ENCODE data around the gene FRA10AC1. TPM values are rescaled to one million over a fixed set of nuclear protein-coding genes. Genes with fewer than 3 reads are reported as not detected.

FRA10AC1 gene
- total RNA-seq, 1 donor from 2014 or later: 27.0 TPM

GRCh38 chr10:93722550-93722949 is 20.2 kb upstream of the FRA10AC1 start:
- TF ChIP-seq CTCF (IDR thresholded peaks at IDR 0.05; ENCODE audit: unreplicated experiment): no peak
- Mint-ChIP-seq H3K4me1 (no peaks in the 10 kb centered on the region), H3K4me3 (no peak overlapping the region), H3K27me3 (ENCODE audit: low read depth) (peaks cover 34% of the 10 kb centered on the region), H3K36me3 (no peaks in the 10 kb centered on the region), H3K27ac (no peak overlapping the region), H3K9me3 (no peaks in the 10 kb centered on the region)
- no peak for DNase-seq (ENCODE audit: low spot score in 2 of 2, unreplicated experiment in 2 of 2)

GRCh38 chr10:93719901-93720300 is 17.5 kb upstream of the FRA10AC1 start:
- DNase-seq (ENCODE audit: low spot score in 2 of 2, unreplicated experiment in 2 of 2): no peak
- Mint-ChIP-seq H3K4me1 (no peaks in the 10 kb centered on the region), H3K27ac (no peak overlapping the region), H3K36me3 (no peaks in the 10 kb centered on the region), H3K9me3 (no peaks in the 10 kb centered on the region), H3K4me3 (no peak overlapping the region), H3K27me3 (ENCODE audit: low read depth) (peaks cover 10% of the 10 kb centered on the region)
- no peak for TF ChIP-seq CTCF (IDR thresholded peaks at IDR 0.05; ENCODE audit: unreplicated experiment)

GRCh38 chr10:93718937-93719725 is 16.7 kb upstream of the FRA10AC1 start:
- no peaks in the 10 kb centered on the region for H3K36me3 Mint-ChIP-seq
- no peak for DNase-seq (ENCODE audit: low spot score in 2 of 2, unreplicated experiment in 2 of 2)
- H3K4me1 Mint-ChIP-seq: no peaks in the 10 kb centered on the region
- H3K9me3 Mint-ChIP-seq: no peaks in the 10 kb centered on the region
- no peak for TF ChIP-seq CTCF (IDR thresholded peaks at IDR 0.05; ENCODE audit: unreplicated experiment)
- H3K27ac Mint-ChIP-seq: no peak overlapping the region
- H3K27me3 Mint-ChIP-seq (ENCODE audit: low read depth): peaks cover 9% of the 10 kb centered on the region
- no peak overlapping the region for H3K4me3 Mint-ChIP-seq

- TF ChIP-seq CTCF (IDR thresholded peaks at IDR 0.05; ENCODE audit: unreplicated experiment): no peak
- H3K4me3 Mint-ChIP-seq: no peak overlapping the region
- no peak overlapping the region for H3K27ac Mint-ChIP-seq
- no peaks in the 10 kb centered on the region for H3K9me3 Mint-ChIP-seq
- H3K4me1 Mint-ChIP-seq: no peaks in the 10 kb centered on the region
- DNase-seq (ENCODE audit: low spot score in 2 of 2, unreplicated experiment in 2 of 2): no peak
- no peaks in the 10 kb centered on the region for H3K36me3 Mint-ChIP-seq
- H3K27me3 Mint-ChIP-seq (ENCODE audit: low read depth): peaks cover 9% of the 10 kb centered on the region
Measured at GRCh38 chr10:93716766-93717165, 14.4 kb upstream of the FRA10AC1 start.

GRCh38 chr10:93715345-93715744 is 13.0 kb upstream of the FRA10AC1 start:
- Mint-ChIP-seq H3K4me1 (peaks cover 10% of the 10 kb centered on the region), H3K9me3 (no peaks in the 10 kb centered on the region), H3K27ac (no peak overlapping the region), H3K4me3 (no peak overlapping the region), H3K27me3 (ENCODE audit: low read depth) (peaks cover 9% of the 10 kb centered on the region), H3K36me3 (no peaks in the 10 kb centered on the region)
- no peak for TF ChIP-seq CTCF (IDR thresholded peaks at IDR 0.05; ENCODE audit: unreplicated experiment)
- no peak for DNase-seq (ENCODE audit: low spot score in 2 of 2, unreplicated experiment in 2 of 2)
